Breast epithelium (tissue), 4 donors: Measurements from ENCODE around the gene MAP4K2. TPM values are rescaled to one million over a fixed set of nuclear protein-coding genes. Genes with fewer than 3 reads are reported as not detected.

Experiments used
- DNase-seq, 2 donors: peaks; one replicate each; pipeline ENCODE4 v3.0.0-alpha.2; 2019; ENCODE audit warnings: low spot score in 2 of 2
- H3K27ac ChIP-seq, 2 donors: fragments of 200-600 bp; sonication (generic) in 1 of 2; one replicate each; pipeline ENCODE4 v1.5.1; 2016 to 2019; ENCODE audit warnings: mild to moderate bottlenecking in 1 of 2
- H3K27me3 ChIP-seq, 2 donors: fragments of 200-600 bp; sonication (generic) in 1 of 2; one replicate each; pipeline versions ENCODE4 v1.5.1 to v1.6.0; 2017 to 2019; ENCODE audit warnings: control low read depth in 1 of 2, mild to moderate bottlenecking in 1 of 2
- H3K36me3 ChIP-seq: fragments of 200-600 bp; one replicate; pipeline ENCODE4 v1.5.1; 2019
- H3K4me1 ChIP-seq, 2 donors: fragments of 200-600 bp; sonication (generic); one replicate each; pipeline ENCODE4 v1.5.1; 2016 to 2019; ENCODE audit warnings: control low read depth in 1 of 2
- H3K4me3 ChIP-seq, 3 donors: fragments of 200-600 bp; sonication (generic); 1 replicate in 2 of 3; 2 replicates in 1 of 3; pipeline ENCODE4 v1.5.1; 2016 to 2019; ENCODE audit warnings: mild to moderate bottlenecking in 3 of 3, moderate library complexity in 2 of 3
- H3K9me3 ChIP-seq, 2 donors: fragments of 200-600 bp; sonication (generic) in 1 of 2; one replicate each; pipeline ENCODE4 v1.5.1; 2016 to 2019; ENCODE audit warnings: control low read depth in 1 of 2
- CTCF ChIP-seq, 3 donors: fragments of 450-650 bp; IDR thresholded peaks; one replicate each; pipeline ENCODE4 v1.5.1; 2016 to 2017; ENCODE audit warnings: antibody characterized with exemption in 3 of 3, mild to moderate bottlenecking in 3 of 3, moderate library complexity in 3 of 3
- POLR2A ChIP-seq: fragments of 450-650 bp; IDR thresholded peaks from one replicate; pipeline ENCODE4 v1.6.1; 2016; ENCODE audit warnings: antibody characterized with exemption, mild to moderate bottlenecking, moderate library complexity
- POLR2AphosphoS5 ChIP-seq, 3 donors: sonication (generic); formaldehyde crosslinking; IDR thresholded peaks; one replicate each; pipeline ENCODE4 v1.6.1; 2017; ENCODE audit warnings: antibody characterized with exemption in 3 of 3
- intact Hi-C: fragments of 100-400 bp; cut with DNase I; formaldehyde crosslinking; loops from one replicate; pipeline ENCODE4 v1.15.1; 2023; ENCODE audit warnings: low total_unique reads
- total RNA-seq, 3 donors: library from RNA; depleted of rRNA; stranded (reverse); fragments of >200 nt; gene quantifications; one replicate each; pipeline ENCODE4 v1.1.0, GENCODE V29; 2016

MAP4K2 gene
- total RNA-seq, 3 donors from 2014 or later, result 7.7 to 16.1 (median 14.0) TPM

DNA sequence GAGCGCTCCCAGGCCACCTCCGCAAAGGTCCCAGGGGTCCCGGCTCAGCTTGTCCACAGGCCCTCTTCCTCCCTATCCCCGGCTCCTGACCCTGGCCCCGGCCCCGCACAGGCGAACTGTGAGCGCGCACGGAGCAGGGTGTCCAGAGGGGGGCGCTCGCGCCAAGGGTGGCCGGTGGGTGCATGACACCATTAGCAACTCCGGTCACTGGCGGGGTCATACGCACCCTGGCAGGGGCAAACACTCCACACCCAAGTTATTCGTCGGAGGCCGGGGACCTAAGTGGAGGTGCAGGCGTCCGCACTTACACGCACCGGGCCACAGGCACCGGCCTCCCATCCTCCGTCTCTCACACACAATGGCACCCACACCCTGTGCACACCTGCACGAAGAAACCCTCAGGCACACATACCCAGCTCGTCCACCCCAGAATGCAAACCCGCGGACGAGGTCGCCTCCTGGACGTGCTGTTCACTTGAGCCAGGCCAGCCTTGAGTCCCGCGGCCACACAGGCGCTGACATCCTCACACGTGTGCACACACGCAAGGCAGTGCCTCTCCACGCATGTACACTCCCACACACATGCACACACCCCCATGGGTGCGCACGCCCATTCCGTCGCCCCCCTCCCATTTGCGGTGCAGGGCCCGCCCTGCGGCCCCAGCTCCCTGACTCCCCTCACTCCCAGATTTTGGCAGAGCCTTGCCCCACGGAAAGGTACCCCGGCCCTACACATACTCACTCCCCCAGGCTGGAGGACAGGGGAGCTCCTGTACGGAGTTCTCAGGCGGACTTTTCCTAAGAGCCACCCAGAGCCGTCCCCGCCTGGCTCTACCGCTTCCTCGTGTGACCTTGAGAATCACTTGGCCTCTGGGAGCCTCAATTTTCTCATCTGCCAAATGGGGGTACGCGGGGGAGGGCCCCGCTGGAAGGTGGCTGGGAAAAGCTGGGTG is 59.1 kb downstream of the MAP4K2 start, which contains the start of gene RASGRP2:
Gene RASGRP2, minus strand, starts transcription at position 552 of the 953 bp plus-strand sequence. CDS start 1,276 bp downstream, outside the sequence.
- Histone ChIP-seq H3K9me3 (no peaks in the 10 kb centered on the region), H3K36me3 (no peaks in the 10 kb centered on the region), H3K27ac (peak within 1 kb of the TSS; percentile 75 to 92), H3K27me3 (peaks cover 0 to 22% of the 10 kb centered on the region in 2 donors), H3K4me1 (peaks cover 15 to 17% of the 10 kb centered on the region in 2 donors), H3K4me3 (peak within 1 kb of the TSS; percentile 52 to 73 (median 58))
- TF ChIP-seq CTCF (IDR thresholded peaks at IDR 0.05) (peak; percentile 32 to 51 (median 43)), POLR2AphosphoS5 (IDR thresholded peaks at IDR 0.05) (peak in 1 of 3 donors; percentile 31), POLR2A (no peak)
- intact Hi-C loops, result loop anchor here (1.0 kb wide), 1 partner anchor 27 kb away; no protein-coding TSS in a partner anchor
- DNase-seq, result peak; percentile 53 to 69

GRCh38 chr11:64742889-64743590 is 60.0 kb downstream of the MAP4K2 start:
- peak overlapping the region; percentile 48 to 92 for H3K27ac ChIP-seq
- DNase-seq, result no peak
- H3K36me3 ChIP-seq, result no peaks in the 10 kb centered on the region
- intact Hi-C loops, result loop anchor here (1.0 kb wide), 1 partner anchor 26 kb away; no protein-coding TSS in a partner anchor
- peaks cover 15 to 17% of the 10 kb centered on the region in 2 donors for H3K4me1 ChIP-seq
- TF ChIP-seq CTCF (IDR thresholded peaks at IDR 0.05), result peak; percentile 46 to 75 (median 49)
- TF ChIP-seq POLR2AphosphoS5 (IDR thresholded peaks at IDR 0.05), result peak in 1 of 3 donors; percentile 55
- TF ChIP-seq POLR2A, result peak; percentile 17
- H3K27me3 ChIP-seq, result peaks cover 0 to 22% of the 10 kb centered on the region in 2 donors
- H3K9me3 ChIP-seq, result no peaks in the 10 kb centered on the region
- H3K4me3 ChIP-seq, result peak overlapping the region; percentile 52 to 73 (median 58)

DNA sequence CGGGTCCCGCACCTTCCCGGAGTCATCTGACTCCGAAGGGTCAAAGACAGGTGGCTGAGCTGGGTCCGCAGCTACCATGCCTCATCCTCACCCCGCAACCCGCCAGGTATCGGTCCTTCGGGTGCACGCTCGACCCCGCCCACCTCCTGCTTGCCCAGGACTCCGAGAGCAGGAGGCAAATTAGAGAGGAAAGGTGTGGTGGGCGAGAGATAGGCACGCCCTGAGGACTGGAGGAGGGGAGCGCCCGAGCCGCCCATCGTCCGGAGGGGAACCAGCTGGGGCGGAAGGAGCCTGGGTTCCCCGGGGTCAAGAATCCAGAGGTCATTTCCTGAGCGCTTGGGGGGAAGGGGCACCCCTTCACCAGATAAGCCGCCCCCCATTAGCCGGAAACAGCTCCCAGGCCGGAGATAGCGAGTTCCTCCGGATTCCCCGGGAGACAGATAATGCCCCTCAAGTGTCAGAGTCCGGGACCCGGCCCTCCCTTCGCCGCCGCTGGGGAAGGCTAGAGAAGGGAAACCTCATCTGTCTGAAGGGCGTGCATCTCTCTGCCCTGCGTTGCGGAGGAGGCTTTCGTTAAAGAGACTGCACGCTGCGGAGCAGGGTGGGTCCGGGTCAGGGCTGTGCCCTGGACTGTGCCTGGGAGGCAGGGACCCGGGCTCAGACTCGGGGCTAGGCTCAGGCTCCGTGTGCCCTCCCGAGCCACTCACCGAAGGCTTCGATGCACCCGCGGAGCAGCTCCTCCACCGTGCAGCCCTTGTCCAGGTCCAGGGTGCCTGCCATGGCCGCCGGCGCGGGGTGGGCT is 60.7 kb downstream of the MAP4K2 start:
- peak overlapping the region in 1 of 2 donors; percentile 92 for H3K27ac ChIP-seq

More for the DNA sequence above, 60.7 kb downstream of the MAP4K2 start:
- Histone ChIP-seq H3K4me3 (peak overlapping the region; percentile 52 to 73 (median 58)), H3K36me3 (no peaks in the 10 kb centered on the region), H3K27me3 (peaks cover 0 to 22% of the 10 kb centered on the region in 2 donors), H3K4me1 (peaks cover 15 to 17% of the 10 kb centered on the region in 2 donors), H3K9me3 (no peaks in the 10 kb centered on the region)
- no peak for DNase-seq
- intact Hi-C loops, result no loop called here
- TF ChIP-seq POLR2AphosphoS5 (IDR thresholded peaks at IDR 0.05) (no peak), POLR2A (no peak), CTCF (IDR thresholded peaks at IDR 0.05) (no peak)
